SHP77 treated with DMSO at 0.1 percent for 48 hours (cell line): Measurements from ENCODE around the gene SCN9A.
"Not testable (repeated sequence)": the region's sequence is repeated elsewhere in the genome, so short reads cannot be mapped to it uniquely, and the experiment has no call there.

Experiments
- DNase-seq: peaks from one replicate; lab custom pipeline; 2025; lab: John Stamatoyannopoulos, UW

The SCN9A gene

DNA sequence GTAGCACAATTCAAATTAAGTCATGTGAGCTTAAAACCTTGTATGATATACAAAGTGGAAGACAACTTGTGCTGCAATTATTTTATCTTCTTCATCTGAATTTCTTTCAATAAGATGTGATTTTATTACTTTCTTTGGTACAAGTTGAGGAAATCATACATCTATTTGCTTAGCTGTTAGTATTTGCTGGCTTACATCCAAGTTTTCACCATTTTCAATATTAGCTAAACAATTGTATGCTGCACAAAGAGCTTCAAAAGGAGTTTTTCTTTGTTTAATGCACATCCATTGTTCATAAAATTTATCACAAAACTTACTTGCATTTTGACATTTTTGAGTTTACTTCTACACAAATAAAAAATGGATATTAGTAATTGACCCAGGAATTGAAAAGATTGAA, 40.9 kb downstream of the SCN9A start:
- DNase-seq: no peak

- DNase-seq: no peak
Measured at GRCh38 chr2:166333801-166334200, 41.9 kb downstream of the SCN9A start.

DNA sequence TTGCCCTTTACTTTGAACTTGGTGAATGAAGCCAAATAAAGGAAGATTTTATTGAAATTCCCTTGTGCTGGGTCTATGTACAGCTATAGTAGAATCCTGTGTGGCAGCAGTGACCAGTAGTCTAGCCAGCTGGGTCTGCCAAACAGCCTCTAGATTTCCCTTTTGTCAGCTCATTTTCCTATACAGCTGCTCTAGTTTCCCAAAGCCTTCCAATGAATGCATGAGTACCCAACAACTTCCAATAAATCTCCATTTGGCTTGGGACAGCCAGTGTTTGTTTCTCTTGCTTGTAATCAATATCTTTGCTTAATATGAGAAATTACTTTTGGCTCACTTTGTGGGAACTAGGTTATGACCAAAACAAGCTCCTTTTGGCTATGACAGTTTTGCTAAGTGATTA, 43.6 kb downstream of the SCN9A start:
- DNase-seq: no peak

GRCh38 chr2:166331468-166331867, 44.3 kb downstream of the SCN9A start:
- DNase-seq: no peak

DNA sequence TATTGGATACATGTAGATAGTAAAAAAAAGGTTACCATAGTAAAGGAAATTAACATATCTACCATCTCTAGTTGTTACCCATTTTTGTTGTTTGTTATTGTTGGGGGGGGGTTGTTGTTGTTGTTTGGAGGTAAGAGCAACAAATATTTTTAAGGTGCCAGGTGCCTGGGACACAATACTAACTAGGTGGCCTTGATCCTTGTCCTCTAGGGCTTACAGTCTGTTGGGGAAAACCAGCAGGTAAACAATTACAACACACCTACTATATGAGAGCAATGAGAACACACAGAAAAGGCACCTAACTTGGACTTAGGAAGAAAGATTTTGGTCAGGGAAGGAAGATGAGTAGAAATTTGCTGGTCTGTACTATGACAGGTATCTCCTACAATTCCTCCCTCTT, 46.3 kb downstream of the SCN9A start:
- no peak for DNase-seq

DNA sequence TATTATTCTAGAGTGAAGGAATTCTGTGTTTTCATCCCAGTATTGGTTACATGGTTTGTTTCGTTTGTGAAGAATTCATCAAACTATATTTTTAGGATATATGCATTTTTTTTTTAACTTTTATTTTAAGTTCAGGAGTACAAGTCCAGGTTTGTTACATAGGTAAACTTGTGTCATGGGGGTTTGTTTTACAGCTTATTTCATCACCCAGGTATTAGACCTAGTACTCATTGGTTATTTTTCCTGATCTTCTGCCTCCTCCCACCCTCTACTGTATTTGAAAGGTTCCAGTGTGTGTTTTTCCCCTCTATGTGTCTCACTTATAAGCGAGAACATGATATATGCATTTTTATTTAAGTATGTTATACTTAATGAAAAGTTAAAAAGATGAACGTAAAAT, 47.6 kb downstream of the SCN9A start:
- DNase-seq: no peak

DNA sequence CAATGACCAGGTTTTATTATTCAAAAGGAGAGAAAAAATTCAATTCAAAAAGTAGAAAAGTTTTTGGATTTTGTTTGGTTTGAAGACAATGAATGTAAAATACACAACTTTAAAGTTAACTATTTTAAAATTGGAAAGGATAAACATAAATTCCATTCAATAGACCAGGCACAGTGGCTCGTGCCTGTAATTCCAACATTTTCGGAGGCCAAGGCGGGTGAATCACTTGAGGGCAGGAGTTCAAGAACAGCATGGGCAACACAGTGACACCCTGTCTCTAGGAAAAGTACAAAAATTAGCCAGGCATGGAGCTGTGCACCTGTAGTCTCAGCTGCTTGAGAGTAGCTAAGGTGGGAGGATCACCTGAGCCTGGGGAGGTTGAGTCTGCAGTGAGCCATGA, 54.7 kb downstream of the SCN9A start:
- DNase-seq: no peak

DNA sequence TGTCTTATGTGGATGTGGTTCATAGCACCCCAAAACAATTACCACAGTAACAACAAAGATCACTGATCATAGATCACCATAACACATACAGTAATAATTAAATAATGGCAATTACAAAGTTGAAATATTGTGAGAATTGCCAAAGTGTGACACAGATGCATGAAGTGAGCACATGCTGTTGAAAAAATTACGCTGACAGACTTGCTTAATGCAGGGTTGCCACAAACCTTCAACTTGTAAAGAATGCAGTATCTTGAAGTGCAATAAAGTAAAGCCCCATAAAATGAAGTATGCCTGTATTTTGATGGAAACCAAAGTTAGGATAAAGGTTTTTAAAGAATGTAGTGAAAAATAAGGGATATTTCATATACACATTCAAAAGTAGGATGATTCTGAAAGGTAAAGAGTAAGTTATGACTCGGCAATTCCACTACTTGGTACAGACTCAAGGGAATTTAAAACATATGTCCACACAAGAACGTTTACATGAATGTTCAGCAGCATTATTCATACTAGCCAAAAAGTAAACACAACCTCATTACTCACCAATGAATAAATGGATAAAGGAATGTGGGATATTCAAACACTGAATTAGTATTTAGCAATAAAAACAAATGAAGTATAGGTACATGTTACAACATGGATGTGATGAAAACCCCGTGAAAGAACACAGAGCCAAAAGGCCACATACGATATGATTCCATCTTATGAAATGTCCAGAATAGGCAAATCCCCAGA, 61.6 kb downstream of the SCN9A start:
- no peak for DNase-seq

DNA sequence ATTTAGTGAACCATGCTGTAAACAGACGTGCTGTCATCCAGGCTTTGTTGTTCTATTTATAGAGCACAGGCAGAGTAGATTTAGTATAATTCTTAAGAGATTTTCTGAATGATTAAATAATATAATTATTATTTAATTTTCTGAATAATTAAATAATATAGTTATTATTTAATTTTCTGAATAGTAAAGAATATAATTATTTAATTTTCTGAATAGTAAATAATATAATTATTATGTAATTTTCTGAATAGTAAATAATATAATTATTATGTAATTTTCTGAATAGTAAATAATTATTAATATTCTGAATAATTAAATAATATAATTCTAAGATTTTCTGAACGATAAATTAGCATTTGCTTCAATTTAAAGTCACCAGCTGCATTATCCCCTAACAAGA, 62.9 kb downstream of the SCN9A start:
- DNase-seq: not testable (repeated sequence)

GRCh38 chr2:166307326-166307725, 68.4 kb downstream of the SCN9A start:
- DNase-seq: no peak

GRCh38 chr2:166304656-166305055, 71.1 kb downstream of the SCN9A start:
- DNase-seq: no peak

- DNase-seq: no peak
Measured at GRCh38 chr2:166302036-166302435, 73.7 kb downstream of the SCN9A start.

- DNase-seq: no peak
Measured at GRCh38 chr2:166297951-166298350, 77.8 kb downstream of the SCN9A start.

DNA sequence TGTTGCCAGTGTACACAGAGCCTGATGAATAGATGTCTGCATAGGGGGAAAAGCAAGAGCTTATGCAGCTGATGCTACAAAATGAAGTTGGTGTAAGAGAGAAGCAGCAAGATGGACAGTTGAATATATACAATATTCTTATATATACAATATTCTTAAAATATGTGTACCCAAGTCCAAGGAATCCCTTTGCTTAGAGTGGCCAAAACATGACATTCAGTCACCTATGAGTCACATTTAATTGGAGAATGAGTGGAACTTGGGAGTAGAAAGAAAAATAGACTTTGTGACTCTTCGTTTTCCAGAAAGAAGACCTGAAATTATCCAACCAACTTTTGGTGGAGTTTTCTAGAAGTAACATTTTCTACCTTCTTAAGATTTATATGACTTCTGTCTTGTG, 81.8 kb downstream of the SCN9A start:
- DNase-seq: no peak

DNA sequence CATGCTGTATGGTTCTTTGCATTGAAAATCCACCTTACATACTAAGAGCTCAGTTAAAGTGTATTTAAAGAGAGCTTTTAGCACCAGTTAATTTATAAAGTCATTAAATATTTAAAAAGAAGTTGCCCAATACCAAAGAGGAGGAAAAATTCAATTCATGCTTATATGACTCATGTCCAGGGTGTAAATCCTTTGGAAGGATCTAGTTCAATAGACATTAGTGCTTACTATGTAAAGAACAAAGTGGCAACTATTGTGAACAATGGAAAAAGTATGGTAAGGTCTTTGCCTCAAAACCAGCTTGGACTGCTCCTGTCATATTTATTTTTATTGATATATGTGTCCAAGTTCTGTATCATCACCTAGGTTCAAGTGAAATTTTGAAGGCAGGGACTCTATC, 90.5 kb downstream of the SCN9A start:
- no peak for DNase-seq

DNA sequence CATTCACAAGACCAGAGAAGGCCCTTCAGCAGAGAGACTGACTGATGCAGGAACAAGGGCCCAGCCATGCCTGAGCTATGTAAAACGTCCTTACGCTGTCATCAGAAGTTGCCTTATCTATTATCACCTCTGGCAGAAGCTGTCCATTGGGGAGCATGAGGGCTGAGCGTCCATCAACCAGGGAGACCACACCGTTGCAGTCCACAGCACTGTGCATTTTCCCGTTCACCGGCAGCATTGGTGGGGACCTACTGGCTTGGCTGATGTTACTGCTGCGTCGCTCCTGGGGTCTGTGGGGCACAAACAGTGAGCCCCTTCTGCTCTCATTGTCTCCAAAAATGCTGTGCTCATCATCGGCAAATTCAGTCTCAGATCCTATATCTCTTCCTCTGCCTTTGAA, 91.4 kb downstream of the SCN9A start:
- DNase-seq: no peak

- no peak for DNase-seq
Measured at GRCh38 chr2:166282154-166282553, 93.6 kb downstream of the SCN9A start.

- no peak for DNase-seq
Measured at GRCh38 chr2:166278856-166279255, 96.9 kb downstream of the SCN9A start.

- no peak for DNase-seq
Measured at GRCh38 chr2:166270376-166270775, 105.4 kb downstream of the SCN9A start.

GRCh38 chr2:166269322-166269721, 106.4 kb downstream of the SCN9A start:
- no peak for DNase-seq

DNA sequence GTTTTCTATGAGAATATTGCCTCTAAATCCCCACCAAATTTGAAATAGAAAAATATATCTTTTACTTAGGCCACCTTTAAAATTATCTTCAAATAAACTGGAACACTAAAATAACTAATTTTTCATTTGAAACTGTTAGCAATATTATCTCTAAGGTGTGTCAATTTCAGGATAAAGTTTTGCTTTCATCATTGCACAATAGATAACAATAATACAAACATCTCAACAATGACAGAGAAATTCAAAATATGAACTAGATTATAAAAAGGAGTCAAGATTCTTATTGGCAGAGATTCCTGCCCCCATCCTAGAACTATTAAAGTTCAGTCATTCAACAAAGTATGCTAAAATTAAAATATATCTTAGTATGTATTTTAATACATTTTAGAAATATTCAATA, 117.9 kb downstream of the SCN9A start:
- no peak for DNase-seq

- DNase-seq: no peak
Measured at GRCh38 chr2:166256896-166257295, 118.8 kb downstream of the SCN9A start.

- DNase-seq: no peak
Measured at GRCh38 chr2:166249318-166249717, 126.4 kb downstream of the SCN9A start.

DNA sequence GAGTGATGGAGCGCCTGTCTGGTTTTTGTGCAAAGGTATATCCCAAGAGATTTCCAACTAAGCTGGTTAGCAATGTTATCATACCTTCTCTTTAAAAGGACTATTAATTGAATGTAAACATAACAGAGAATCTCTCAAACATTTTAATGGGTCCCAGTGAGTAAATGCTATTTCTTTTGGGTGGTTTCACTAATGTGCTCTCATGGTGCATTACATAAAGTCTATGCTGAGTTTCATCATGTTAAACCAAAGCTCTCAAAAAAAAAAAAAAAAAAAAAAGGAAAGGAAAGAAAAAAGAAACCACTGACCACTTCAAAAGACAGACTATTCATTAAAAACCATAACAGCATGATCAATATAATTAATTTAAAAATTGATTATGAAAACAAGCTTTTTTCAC, 128.8 kb downstream of the SCN9A start:
- no peak for DNase-seq

DNA sequence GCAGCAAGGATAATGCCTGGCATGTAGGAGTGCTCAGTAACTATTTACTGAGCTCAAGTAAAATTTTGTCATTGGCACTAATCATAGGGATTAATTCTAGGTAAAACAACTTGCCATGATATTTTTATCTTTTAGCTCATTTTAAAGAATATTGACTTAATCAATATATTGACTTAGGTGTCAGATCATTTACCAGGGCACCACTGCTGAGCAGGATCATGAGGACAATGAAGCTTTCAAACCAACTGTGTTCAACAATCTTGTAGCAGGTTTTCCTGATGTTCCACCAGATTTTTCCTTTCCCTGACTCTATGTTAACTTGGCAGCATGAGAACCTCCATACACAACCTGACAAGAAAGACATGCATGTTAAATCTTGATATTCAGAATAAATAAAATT, 133.4 kb downstream of the SCN9A start:
- no peak for DNase-seq
